ENCODE data around the gene KCND2.

GRCh38 chr7:120344276-120344675 is 71.3 kb downstream of the KCND2 start:
- TF ChIP-seq CTCF (IDR thresholded peaks at IDR 0.05; ENCODE audit: borderline replicate concordance, extremely low read depth, low read length, poor library complexity, severe bottlenecking) (no peak), EZH2 (IDR thresholded peaks at IDR 0.05; ENCODE audit: borderline replicate concordance, low read depth, low read length, severe bottlenecking) (no peak)

Data from DND-41 (cell line).